ENCODE results near the gene DPH2.

The DPH2 gene

DNA sequence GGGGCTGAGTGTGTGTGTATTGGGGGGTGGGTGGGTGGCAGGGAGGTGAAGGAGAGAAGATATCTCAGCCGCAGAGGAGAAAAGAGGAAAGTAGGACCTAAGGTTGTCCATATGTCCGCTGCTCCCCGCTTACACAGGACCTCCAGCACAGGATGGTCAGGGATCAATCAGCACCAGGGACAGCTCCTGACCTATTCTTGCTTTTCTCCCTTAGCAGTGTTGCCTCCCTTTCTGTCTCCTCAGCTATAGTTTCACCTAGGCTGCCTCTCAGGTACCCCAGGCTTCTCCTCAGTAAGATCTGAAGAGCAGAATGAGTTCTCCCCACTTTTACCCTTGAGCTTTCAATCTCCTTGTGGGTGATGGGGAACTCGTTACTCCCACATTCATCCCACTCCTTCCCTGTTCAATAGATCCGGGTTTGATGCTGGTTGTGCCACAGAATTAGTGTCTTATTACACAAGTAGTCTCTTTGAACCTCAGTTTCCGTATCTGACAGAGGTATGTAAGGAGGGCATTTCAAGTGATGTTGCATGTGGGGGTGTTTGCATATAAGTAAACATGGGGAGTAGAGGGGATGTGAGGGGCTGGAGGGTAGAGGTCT is 1.4 kb upstream of the DPH2 start:
- no peak for DNase-seq (ENCODE audit: low read depth)

GRCh38 chr1:43969416-43969745 is 429 bp upstream of the DPH2 start:
- DNase-seq (ENCODE audit: low read depth): no peak

GRCh38 chr1:43970502-43970901 is 692 bp downstream of the DPH2 start:
- no peak for DNase-seq (ENCODE audit: low read depth)

DNA sequence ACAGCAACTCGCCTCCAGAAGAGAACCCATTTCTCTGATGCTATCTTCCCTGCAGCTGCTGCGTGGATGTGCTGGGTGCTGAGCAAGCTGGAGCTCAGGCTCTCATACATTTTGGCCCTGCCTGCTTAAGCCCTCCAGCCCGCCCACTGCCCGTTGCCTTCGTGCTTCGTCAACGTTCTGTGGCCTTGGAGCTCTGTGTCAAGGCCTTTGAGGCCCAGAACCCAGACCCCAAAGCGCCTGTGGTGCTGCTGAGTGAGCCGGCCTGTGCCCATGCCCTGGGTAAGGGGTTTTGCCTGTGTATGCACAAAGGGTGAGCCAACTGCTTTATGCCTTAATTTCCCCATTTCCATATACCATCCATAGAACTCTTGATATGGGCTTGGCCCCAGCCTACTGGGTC is 1.1 kb downstream of the DPH2 start:
- DNase-seq (ENCODE audit: low read depth): no peak

GRCh38 chr1:43971336-43971980 is 1.6 kb downstream of the DPH2 start:
- DNase-seq (ENCODE audit: low read depth): no peak

- no peak for DNase-seq (ENCODE audit: low read depth)
Observed at GRCh38 chr1:43973981-43974442, 4.2 kb downstream of the DPH2 start.

- peak; percentile 97 for DNase-seq (ENCODE audit: low read depth)
Observed at GRCh38 chr1:43974443-43975248, 4.8 kb downstream of the DPH2 start, which contains the start of gene ATP6V0B. TSS of gene ATP6V0B (plus strand) at chr1:43974960. CDS start at chr1:43975041, 81 bp downstream.

DNA sequence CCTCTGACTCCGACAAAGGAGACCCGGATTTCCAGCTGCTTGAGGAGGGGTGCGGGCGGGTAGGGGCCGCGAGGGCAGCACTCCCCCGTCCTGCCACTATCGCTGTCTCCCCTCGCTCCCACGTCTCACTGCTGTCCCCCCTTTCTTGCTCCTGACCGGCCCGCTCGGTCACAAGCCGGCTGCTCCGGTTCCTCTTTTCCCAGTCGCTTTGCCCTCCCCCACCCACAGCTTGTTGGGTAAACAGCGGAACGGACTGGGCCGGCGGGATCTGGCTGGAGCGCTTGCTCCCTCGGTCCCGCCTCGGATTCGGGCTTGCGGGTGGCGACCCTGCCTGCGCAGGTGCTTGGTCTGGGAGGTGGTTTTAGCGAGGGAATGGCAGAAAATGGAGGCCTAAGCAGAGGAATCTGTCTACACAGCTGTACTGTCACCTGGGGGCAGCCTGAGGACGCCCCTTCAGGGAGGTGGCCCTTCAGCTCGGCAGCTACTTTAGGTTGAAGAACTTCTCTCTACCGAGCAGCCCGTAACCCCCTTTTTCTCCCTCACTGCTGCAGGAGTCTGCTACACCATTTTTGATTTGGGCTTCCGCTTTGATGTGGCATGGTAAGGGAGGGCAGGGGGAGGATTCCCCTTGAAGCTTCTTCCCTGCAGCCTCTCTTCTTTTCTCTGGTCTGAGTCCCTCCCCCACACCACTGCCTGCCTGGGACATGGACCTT is 5.6 kb downstream of the DPH2 start:
- no peak for DNase-seq (ENCODE audit: low read depth)

- no peak for DNase-seq (ENCODE audit: low read depth)
Observed at GRCh38 chr1:43976045-43976444, 6.2 kb downstream of the DPH2 start.

GRCh38 chr1:43976890-43977289 is 7.1 kb downstream of the DPH2 start:
- DNase-seq (ENCODE audit: low read depth): no peak

GRCh38 chr1:43977376-43978263 is 7.8 kb downstream of the DPH2 start:
- no peak for DNase-seq (ENCODE audit: low read depth)

DNA sequence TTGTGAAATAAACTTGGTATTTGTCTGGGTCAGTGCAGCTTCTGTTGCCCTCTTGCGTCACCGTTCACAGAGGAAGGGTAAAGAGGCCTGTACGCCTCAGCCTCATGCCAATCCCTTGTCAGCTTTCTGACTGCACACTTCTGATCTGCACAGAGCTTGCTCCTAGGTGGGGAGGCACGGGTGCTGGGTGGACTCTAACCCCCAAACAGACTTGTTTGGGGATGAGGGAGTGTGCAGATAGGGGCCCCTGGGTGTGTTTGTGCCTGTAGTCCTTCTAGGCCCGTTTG is 8.4 kb downstream of the DPH2 start:
- no peak for DNase-seq (ENCODE audit: low read depth)

- no peak for DNase-seq (ENCODE audit: low read depth)
Observed at GRCh38 chr1:43978551-43979260, 8.9 kb downstream of the DPH2 start, which contains the start of gene B4GALT2. TSS of gene B4GALT2 (plus strand) at chr1:43979210. CDS start at chr1:43981161, 1,951 bp downstream.

DNA sequence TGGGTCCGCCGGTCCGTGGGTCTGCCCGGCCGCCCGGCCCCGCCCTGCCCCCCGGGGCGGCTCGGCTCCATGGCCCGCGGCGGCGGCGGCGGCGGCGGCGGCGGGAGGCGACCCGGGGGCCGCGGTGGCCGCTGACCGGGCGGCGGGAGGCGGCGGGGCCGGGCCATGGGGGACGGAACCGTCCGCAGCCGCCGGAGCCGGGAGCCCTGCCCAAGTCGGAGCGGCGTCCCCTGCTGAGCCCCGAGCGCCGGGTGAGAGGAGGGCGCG is 9.4 kb downstream of the DPH2 start:
- no peak for DNase-seq (ENCODE audit: low read depth)

- no peak for DNase-seq (ENCODE audit: low read depth)
Observed at GRCh38 chr1:43979528-43980254, 9.9 kb downstream of the DPH2 start.

DNA sequence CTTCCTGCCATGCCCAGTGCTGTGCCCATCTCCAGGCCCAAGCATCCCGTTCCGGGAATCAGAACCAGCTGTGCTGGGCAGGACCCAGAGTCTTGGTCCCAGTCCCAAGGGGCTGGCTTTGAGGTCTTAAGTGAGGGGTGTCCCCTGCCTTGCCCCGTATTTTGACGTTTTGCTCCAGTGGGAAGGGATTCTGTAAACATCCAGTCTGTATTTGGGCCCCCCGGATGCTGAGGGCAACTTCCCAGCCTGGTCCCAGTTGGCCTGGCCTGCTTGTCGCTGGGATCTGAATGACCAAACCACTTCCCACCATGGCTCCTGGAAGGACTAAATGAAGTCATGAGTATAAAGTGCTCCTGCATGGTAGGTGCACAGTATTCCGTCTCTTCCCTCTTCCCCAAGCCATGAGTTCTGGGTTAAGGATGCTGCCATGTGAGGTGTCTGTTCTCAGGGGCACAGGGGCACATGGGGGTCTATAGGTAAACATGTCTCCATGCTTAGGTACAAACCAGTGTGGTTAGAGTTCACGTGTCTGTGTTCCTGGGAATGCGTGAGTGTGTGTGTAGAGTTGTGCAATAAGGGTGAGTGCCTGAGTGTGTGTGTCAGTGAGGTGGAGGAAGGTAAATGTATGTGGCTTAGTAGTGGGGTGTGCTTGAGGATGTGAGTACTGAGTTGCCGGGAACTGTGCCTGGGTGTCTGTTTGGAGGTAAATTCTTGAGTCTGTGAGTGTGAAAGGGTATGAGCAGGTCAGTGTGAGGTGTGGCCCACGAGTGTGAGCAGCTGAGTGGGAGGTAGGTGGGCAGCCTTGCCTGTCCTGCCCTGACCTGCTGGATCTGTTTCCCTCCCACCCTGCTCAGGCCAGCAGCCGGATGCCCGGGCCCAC is 10.7 kb downstream of the DPH2 start:
- DNase-seq (ENCODE audit: low read depth): no peak

DNA sequence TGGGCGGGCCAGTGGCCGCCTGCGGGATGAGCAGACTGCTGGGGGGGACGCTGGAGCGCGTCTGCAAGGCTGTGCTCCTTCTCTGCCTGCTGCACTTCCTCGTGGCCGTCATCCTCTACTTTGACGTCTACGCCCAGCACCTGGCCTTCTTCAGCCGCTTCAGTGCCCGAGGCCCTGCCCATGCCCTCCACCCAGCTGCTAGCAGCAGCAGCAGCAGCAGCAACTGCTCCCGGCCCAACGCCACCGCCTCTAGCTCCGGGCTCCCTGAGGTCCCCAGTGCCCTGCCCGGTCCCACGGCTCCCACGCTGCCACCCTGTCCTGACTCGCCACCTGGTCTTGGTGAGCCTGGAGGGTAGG is 11.3 kb downstream of the DPH2 start:
- DNase-seq (ENCODE audit: low read depth): no peak

GRCh38 chr1:43981636-43982035 is 11.8 kb downstream of the DPH2 start:
- DNase-seq (ENCODE audit: low read depth): no peak

DNA sequence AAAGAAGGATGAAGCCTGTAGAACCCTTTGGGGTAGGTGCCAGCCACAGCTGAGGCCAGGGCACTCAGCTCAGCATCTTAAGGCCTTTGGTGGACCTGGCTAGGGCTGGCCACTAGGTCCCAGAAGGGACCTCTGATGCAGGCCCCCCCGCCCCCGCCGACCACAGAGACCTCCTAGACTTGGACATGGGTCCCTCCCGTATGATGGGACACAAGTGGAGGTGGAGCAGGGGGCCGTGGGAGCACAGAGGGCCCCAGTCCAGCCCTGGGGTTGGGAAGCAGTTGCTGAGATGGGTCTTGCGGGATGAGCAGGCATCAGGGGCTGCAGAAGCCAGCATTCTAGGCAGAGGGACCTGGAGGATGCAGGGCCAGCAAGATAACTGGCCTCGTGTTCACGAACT is 12.4 kb downstream of the DPH2 start:
- no peak for DNase-seq (ENCODE audit: low read depth)

DNA sequence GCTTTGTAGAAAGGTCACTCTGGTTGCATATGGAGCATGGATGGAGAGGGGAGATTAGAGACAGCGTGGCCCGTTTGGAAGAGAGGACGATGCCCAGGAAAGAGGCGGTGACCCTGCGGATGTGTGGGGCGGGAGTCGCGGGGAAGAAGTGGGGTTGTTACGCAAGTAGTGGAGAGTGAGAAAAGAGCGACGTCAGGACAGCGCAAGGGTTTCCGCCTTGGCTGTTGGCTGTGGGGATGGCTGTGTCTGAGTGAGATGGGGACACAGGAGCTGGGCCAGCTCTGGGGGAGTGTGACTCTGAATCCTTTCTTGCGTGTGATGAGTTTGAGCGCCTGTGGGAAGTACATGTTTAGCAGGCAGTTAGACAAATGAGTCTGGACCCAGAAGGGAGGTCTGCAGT is 13.0 kb downstream of the DPH2 start:
- DNase-seq (ENCODE audit: low read depth): no peak

Data from stimulated activated CD8-positive, alpha-beta memory T cell treated with anti-CD3 and anti-CD28 coated beads, Interleukin-4, amount 100 ng/mL, for 24 hours (primary cell).